ENCODE results near the gene SPATS2.

DNA sequence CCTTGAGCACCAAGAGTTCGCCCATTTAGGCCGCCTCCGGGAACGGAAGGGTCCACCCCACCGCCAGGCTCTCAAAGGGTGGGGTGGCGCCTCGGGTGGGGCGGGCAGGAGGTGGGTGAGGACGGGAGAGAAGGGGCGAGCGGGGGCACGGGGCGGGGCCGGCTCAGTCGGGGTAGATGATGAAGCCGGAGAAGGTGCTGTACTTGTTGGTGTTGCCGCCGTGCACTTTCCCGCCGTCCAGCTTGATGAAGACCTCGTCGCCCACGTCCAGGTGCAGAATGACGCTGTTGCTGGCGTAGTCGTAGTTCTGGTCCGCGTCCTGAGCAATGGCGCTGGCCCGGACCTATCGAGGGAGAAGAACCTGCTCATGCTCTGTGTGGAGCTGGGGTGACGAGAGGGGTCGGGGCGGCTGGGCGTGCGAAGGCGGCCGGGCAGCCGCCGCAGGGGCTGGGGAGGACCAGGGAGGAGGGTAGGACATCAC, 34.3 kb upstream of the SPATS2 start:
- TF ChIP-seq, protein P1, sequence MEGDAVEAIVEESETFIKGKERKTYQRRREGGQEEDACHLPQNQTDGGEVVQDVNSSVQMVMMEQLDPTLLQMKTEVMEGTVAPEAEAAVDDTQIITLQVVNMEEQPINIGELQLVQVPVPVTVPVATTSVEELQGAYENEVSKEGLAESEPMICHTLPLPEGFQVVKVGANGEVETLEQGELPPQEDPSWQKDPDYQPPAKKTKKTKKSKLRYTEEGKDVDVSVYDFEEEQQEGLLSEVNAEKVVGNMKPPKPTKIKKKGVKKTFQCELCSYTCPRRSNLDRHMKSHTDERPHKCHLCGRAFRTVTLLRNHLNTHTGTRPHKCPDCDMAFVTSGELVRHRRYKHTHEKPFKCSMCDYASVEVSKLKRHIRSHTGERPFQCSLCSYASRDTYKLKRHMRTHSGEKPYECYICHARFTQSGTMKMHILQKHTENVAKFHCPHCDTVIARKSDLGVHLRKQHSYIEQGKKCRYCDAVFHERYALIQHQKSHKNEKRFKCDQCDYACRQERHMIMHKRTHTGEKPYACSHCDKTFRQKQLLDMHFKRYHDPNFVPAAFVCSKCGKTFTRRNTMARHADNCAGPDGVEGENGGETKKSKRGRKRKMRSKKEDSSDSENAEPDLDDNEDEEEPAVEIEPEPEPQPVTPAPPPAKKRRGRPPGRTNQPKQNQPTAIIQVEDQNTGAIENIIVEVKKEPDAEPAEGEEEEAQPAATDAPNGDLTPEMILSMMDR (IDR thresholded peaks at IDR 0.05): no peak
- no peak for TF ChIP-seq POLR2A (IDR thresholded peaks at IDR 0.05)

Data from sigmoid colon (tissue), 3 donors.